HepG2 (cell line): ENCODE results near the gene CMTM4. TPM values are rescaled to one million over a fixed set of nuclear protein-coding genes. Genes with fewer than 3 reads are reported as not detected.

Experiments used
- ATAC-seq: fragments of 200-7000 bp; cut with Tn5 transposase; 3 replicates; pipeline ENCODE4 v1.9.1; 2020; ENCODE audit warnings: mild to moderate bottlenecking, moderate library complexity
- BruUV-seq: library from RNA; stranded (reverse); fragments of 400-500 nt; replicated peaks from 2 replicates; lab custom pipeline; 2021; lab: Mats Ljungman, UMichigan
- CTCF ChIA-PET: fragments of 300-600 bp; formaldehyde crosslinking; extraction: SDS; loops from one replicate; lab custom pipeline; 2021; ENCODE audit warnings: low total read pairs, inconsistent platforms, low intra/inter-chr PET ratio; lab: Yijun Ruan, JAX
- POLR2A ChIA-PET: fragments of 350-600 bp; sonication (Branson Sonifier 250); formaldehyde crosslinking; loops from one replicate; lab custom pipeline; 2020; ENCODE audit warnings: antibody characterized with exemption, inconsistent platforms; lab: Yijun Ruan, JAX
- DNase-seq: peaks from one replicate; pipeline ENCODE4 v3.0.0-alpha.2; 2015; ENCODE audit warnings: low spot score
- FAIRE-seq: peaks from 3 replicates; lab custom pipeline; 2011; peaks lifted over from hg19 to GRCh38; lab: Jason Lieb, UNC
- H2AFZ ChIP-seq: one replicate; pipeline ENCODE4 v1.6.1; 2011; ENCODE audit warnings: low read length, inconsistent platforms
- H3K27ac ChIP-seq: fragments of 300-600 bp; 3 replicates; pipeline ENCODE4 v1.8.0; 2011; ENCODE audit warnings: mixed run types, mild to moderate bottlenecking, mixed read lengths, low read length, inconsistent platforms; ENCODE audit not compliant: insufficient read depth; ENCODE audit errors: extremely low read length
- H3K27me3 ChIP-seq, 2 experiments: fragments of 200-600 bp in 1 of 2; 2 replicates in 1 of 2; 3 replicates in 1 of 2; pipeline versions ENCODE4 v1.6.0 to v1.8.0; 2011; ENCODE audit warnings: low read length in 2 of 2, mild to moderate bottlenecking in 2 of 2, moderate library complexity in 2 of 2, inconsistent platforms in 1 of 2; ENCODE audit not compliant: insufficient read depth in 2 of 2, control insufficient read depth in 1 of 2
- H3K36me3 ChIP-seq, 2 experiments: fragments of 200-600 bp in 1 of 2; replicated peaks in 1 of 2; 2 replicates in 1 of 2; 3 replicates in 1 of 2; pipeline versions ENCODE4 v1.5.1 to v1.8.0; 2011; ENCODE audit warnings: low read length in 2 of 2, inconsistent platforms in 1 of 2; ENCODE audit not compliant: insufficient read depth in 2 of 2, control insufficient read depth in 1 of 2
- H3K4me1 ChIP-seq: 2 replicates; pipeline ENCODE4 v1.5.1; 2012; ENCODE audit warnings: low read length, inconsistent platforms; ENCODE audit not compliant: insufficient read depth
- H3K4me2 ChIP-seq: 2 replicates; pipeline ENCODE4 v1.6.0; 2011; ENCODE audit warnings: low read depth, low read length, inconsistent platforms
- H3K4me3 ChIP-seq, 3 experiments: fragments of 200-600 bp in 1 of 3; sonication (generic), shearing (Covaris generic) in 1 of 3; replicated peaks in 1 of 3; 2 replicates each; pipeline ENCODE4 v1.5.1; 2011 to 2016; ENCODE audit warnings: low read length in 3 of 3, inconsistent platforms in 2 of 3, low read depth in 2 of 3, mild to moderate bottlenecking in 2 of 3, control low read depth in 1 of 3, mixed read lengths in 1 of 3; ENCODE audit not compliant: insufficient read depth in 1 of 3
- H3K79me2 ChIP-seq: one replicate; pipeline ENCODE4 v1.6.1; 2011; ENCODE audit warnings: low read length, inconsistent platforms; ENCODE audit not compliant: insufficient read depth
- H3K9ac ChIP-seq: 2 replicates; pipeline ENCODE4 v1.6.0; 2011; ENCODE audit warnings: mild to moderate bottlenecking, low read depth, low read length, inconsistent platforms; ENCODE audit not compliant: insufficient read depth
- H3K9me3 ChIP-seq: 2 replicates; pipeline ENCODE4 v1.5.1; 2012; ENCODE audit warnings: mild to moderate bottlenecking, low read length
- H4K20me1 ChIP-seq: 2 replicates; pipeline ENCODE4 v1.6.0; 2011; ENCODE audit warnings: inconsistent platforms, mild to moderate bottlenecking, low read length, moderate library complexity; ENCODE audit not compliant: insufficient read depth
- AKAP8 ChIP-seq: sonication (generic); formaldehyde crosslinking; IDR thresholded peaks from 2 replicates; pipeline ENCODE4 v1.5.1; 2020; ENCODE audit warnings: mild to moderate bottlenecking, missing genetic modification reagents
- CAMTA2 ChIP-seq: sonication (generic); formaldehyde crosslinking; IDR thresholded peaks from 2 replicates; pipeline ENCODE4 v1.4.0; 2020; ENCODE audit warnings: mild to moderate bottlenecking, missing genetic modification reagents, borderline replicate concordance
- EP300 ChIP-seq, 3 experiments: sonication (generic) in 1 of 3; formaldehyde crosslinking in 1 of 3; IDR thresholded peaks; 2 replicates each; pipeline versions ENCODE4 v1.5.1 to v1.6.1; 2011 to 2020; ENCODE audit warnings: low read depth in 2 of 3, low read length in 2 of 3, borderline replicate concordance in 1 of 3, improper control_type of control experiment in 1 of 3, mild to moderate bottlenecking in 1 of 3, missing genetic modification reagents in 1 of 3, moderate library complexity in 1 of 3
- FOSL2 ChIP-seq: sonication (generic); formaldehyde crosslinking; IDR thresholded peaks from 2 replicates; pipeline ENCODE4 v1.4.0; 2020; ENCODE audit warnings: missing genetic modification reagents
- FOXA3 ChIP-seq: IDR thresholded peaks from 2 replicates; pipeline ENCODE4 v1.6.1; 2016; ENCODE audit warnings: missing genetic modification reagents, missing compliant biosample characterization
- NKX3-1 ChIP-seq: sonication (generic); formaldehyde crosslinking; IDR thresholded peaks from 2 replicates; pipeline ENCODE4 v1.5.0; 2020; ENCODE audit warnings: missing genetic modification reagents
- PTBP1 ChIP-seq: fragments of 200-400 bp; formaldehyde crosslinking; IDR thresholded peaks from 2 replicates; pipeline ENCODE4 v1.6.1; 2018; ENCODE audit warnings: low read length, low read depth; ENCODE audit not compliant: poor library complexity, severe bottlenecking
- TBP ChIP-seq: sonication (generic); formaldehyde crosslinking; IDR thresholded peaks from 2 replicates; pipeline ENCODE4 v1.5.0; 2020; ENCODE audit warnings: missing genetic modification reagents
- ZBTB1 ChIP-seq: sonication (generic); formaldehyde crosslinking; IDR thresholded peaks from 2 replicates; pipeline ENCODE4 v1.4.0; 2020; ENCODE audit warnings: missing genetic modification reagents, borderline replicate concordance
- ZFP41 ChIP-seq: sonication (generic); formaldehyde crosslinking; IDR thresholded peaks from 2 replicates; pipeline ENCODE4 v1.4.0; 2020; ENCODE audit warnings: mild to moderate bottlenecking, missing genetic modification reagents, borderline replicate concordance
- ZNF703 ChIP-seq: sonication (generic); formaldehyde crosslinking; IDR thresholded peaks from 2 replicates; pipeline ENCODE4 v1.5.1; 2020; ENCODE audit warnings: missing genetic modification reagents, mild to moderate bottlenecking, moderate library complexity, borderline replicate concordance
- ZSCAN20 ChIP-seq: sonication (generic); formaldehyde crosslinking; IDR thresholded peaks from 2 replicates; pipeline ENCODE4 v1.4.0; 2020; ENCODE audit warnings: missing genetic modification reagents, mild to moderate bottlenecking, borderline replicate concordance
- WGBS: methylation state at CpG from one replicate; pipeline ENCODE4 v1.1.6; 2017; ENCODE audit warnings: low lambda C conversion rate; 5-methylcytosine and 5-hydroxymethylcytosine counted together
- in situ Hi-C: cut with HindIII; loops from 2 replicates; pipeline ENCODE4 v1.10.0; 2017; ENCODE audit warnings: low pct_unique_long_range_greater_than_20kb; ENCODE audit not compliant: extremely low pct_ligation_motif_present
- intact Hi-C: fragments of 100-400 bp; cut with micrococcal nuclease; formaldehyde crosslinking; loops from one replicate; pipeline ENCODE4 v1.10.0; 2022; ENCODE audit not compliant: unreplicated experiment
- polyA plus RNA-seq, 8 experiments: library from polyadenylated mRNA; depleted of rRNA in 3 of 8; stranded (reverse) in 7 of 8; unstranded in 1 of 8; fragments of >200 nt; fragmentation: Illumina TruSeq in 4 of 8; extraction: Trizol in 4 of 8; gene quantifications; 2 replicates each; pipeline versions ENCODE4 v1.2.1 to v1.2.3, GENCODE V29; 2011 to 2016; ENCODE audit warnings: low read depth in 4 of 8, missing spikeins in 1 of 8, mixed read lengths in 1 of 8; ENCODE audit not compliant: insufficient read depth in 1 of 8
- total RNA-seq, 5 experiments: library from RNA; depleted of rRNA; stranded (reverse); fragments of >200 nt; fragmentation: Illumina TruSeq; extraction: Trizol; gene quantifications; 2 replicates each; pipeline ENCODE4 v1.2.3, GENCODE V29; 2016; ENCODE audit warnings: low read depth in 1 of 5
- TF ChIP-seq, protein P1 (sequence below): sonication (generic); formaldehyde crosslinking; IDR thresholded peaks from 2 replicates; pipeline ENCODE4 v1.4.0; 2020; ENCODE audit warnings: mild to moderate bottlenecking, low read depth, missing genetic modification reagents
- TF ChIP-seq, protein P2 (sequence below): sonication (generic); formaldehyde crosslinking; IDR thresholded peaks from 2 replicates; pipeline ENCODE4 v1.4.0; 2020; ENCODE audit warnings: missing genetic modification reagents
- TF ChIP-seq, protein P3 (sequence below): sonication (generic); formaldehyde crosslinking; IDR thresholded peaks from 2 replicates; pipeline ENCODE4 v1.5.0; 2020; ENCODE audit warnings: missing genetic modification reagents

CMTM4 gene
- total and polyA plus RNA-seq, 2 of the 13 experiments (the other 11 are each of a cell fraction or from before 2014, with no cell fraction given): 32.0 to 36.3 TPM

DNA sequence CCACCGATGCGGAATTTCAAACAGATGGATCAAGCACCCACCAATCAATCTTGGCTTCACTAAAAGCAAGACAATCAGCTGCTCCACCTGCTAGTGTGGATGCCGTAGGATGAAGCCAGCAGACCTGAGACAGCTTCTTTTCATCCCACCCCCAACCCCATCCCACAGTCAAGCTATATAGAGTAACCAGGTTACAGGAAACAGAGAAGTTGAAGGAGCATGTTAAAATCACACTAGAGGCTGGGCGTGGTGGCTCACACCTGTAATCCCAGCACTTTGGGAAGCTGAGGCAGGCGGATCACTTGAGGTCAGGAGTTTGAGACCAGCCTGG is 37.7 kb downstream of the CMTM4 start:
- Histone ChIP-seq H3K4me1 (peaks cover 37% of the 10 kb centered on the region), H3K9me3 (no peaks in the 10 kb centered on the region), H3K36me3 (no peaks in the 10 kb centered on the region), H3K27ac (no peak overlapping the region), H3K4me3 (no peak overlapping the region), H2AFZ (no peak overlapping the region), H3K79me2 (no peaks in the 10 kb centered on the region), H3K4me2 (no peak overlapping the region), H4K20me1 (no peaks in the 10 kb centered on the region), H3K9ac (no peak overlapping the region), H3K27me3 (no peaks in the 10 kb centered on the region)
- in situ Hi-C loops: no loop called here
- DNase-seq (no peak), ATAC-seq (no peak), FAIRE-seq (no peak)
- ChIA-PET POLR2A (no interaction called here), CTCF (no interaction called here)
- no TSS peak for BruUV-seq
- TF ChIP-seq PTBP1: no peak
- no peak for TF ChIP-seq ZNF703 (CRISPR knock-in tag)
- TF ChIP-seq, protein P1, sequence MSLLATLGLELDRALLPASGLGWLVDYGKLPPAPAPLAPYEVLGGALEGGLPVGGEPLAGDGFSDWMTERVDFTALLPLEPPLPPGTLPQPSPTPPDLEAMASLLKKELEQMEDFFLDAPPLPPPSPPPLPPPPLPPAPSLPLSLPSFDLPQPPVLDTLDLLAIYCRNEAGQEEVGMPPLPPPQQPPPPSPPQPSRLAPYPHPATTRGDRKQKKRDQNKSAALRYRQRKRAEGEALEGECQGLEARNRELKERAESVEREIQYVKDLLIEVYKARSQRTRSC (CRISPR knock-in tag): no peak
- TF ChIP-seq NKX3-1 (CRISPR knock-in tag): no peak
- TF ChIP-seq, protein P2, sequence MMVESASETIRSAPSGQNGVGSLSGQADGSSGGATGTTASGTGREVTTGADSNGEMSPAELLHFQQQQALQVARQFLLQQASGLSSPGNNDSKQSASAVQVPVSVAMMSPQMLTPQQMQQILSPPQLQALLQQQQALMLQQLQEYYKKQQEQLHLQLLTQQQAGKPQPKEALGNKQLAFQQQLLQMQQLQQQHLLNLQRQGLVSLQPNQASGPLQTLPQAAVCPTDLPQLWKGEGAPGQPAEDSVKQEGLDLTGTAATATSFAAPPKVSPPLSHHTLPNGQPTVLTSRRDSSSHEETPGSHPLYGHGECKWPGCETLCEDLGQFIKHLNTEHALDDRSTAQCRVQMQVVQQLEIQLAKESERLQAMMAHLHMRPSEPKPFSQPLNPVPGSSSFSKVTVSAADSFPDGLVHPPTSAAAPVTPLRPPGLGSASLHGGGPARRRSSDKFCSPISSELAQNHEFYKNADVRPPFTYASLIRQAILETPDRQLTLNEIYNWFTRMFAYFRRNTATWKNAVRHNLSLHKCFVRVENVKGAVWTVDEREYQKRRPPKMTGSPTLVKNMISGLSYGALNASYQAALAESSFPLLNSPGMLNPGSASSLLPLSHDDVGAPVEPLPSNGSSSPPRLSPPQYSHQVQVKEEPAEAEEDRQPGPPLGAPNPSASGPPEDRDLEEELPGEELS: no peak
- no peak for TF ChIP-seq CAMTA2 (CRISPR knock-in tag)
- no peak for TF ChIP-seq AKAP8 (CRISPR knock-in tag)
- no peak for TF ChIP-seq TBP (CRISPR knock-in tag)
- TF ChIP-seq FOXA3 (CRISPR knock-in tag): no peak
- TF ChIP-seq, protein P3, sequence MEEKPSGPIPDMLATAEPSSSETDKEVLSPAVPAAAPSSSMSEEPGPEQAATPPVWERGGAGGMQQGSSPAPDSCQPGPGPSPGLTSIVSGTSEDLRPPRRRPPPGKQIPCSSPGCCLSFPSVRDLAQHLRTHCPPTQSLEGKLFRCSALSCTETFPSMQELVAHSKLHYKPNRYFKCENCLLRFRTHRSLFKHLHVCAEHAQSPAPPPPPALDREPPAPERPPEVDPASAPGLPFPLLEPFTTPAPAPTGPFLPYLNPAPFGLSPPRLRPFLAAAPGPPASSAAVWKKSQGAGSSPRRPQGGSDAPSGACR (CRISPR knock-in tag): no peak
- no peak for TF ChIP-seq ZSCAN20 (CRISPR knock-in tag)
- TF ChIP-seq ZFP41 (CRISPR knock-in tag): no peak
- no peak for TF ChIP-seq ZBTB1 (CRISPR knock-in tag)
- TF ChIP-seq EP300 (IDR thresholded peaks at IDR 0.05; ENCODE audit: low read depth in 2 of 2, low read length in 2 of 2): no peak
- TF ChIP-seq EP300 (CRISPR knock-in tag; IDR thresholded peaks at IDR 0.05; ENCODE audit: borderline replicate concordance): no peak
- TF ChIP-seq FOSL2: no peak
- 97% methylated on average over 5 of the region's 5 CpGs for WGBS
- intact Hi-C loops: no loop called here
